WTC11 (cell line): ENCODE results near the gene KRT10. TPM values are rescaled to one million over a fixed set of nuclear protein-coding genes. Genes with fewer than 3 reads are reported as not detected.

Source experiments
- ATAC-seq: fragments of 200-7000 bp; cut with Tn5 transposase; 2 replicates; pipeline ENCODE4 v1.10.0; 2021; ENCODE audit warnings: mild to moderate bottlenecking, moderate library complexity
- CTCF ChIA-PET: fragments of 300-600 bp; sonication (Branson Sonifier 250); formaldehyde crosslinking; loops from one replicate; lab custom pipeline; 2021; ENCODE audit warnings: antibody characterized with exemption; lab: Charles Lee
- POLR2A ChIA-PET: fragments of 350-600 bp; sonication (Branson Sonifier 250); formaldehyde crosslinking; loops from one replicate; lab custom pipeline; 2021; ENCODE audit warnings: antibody characterized with exemption; lab: Charles Lee
- DNase-seq: peaks from one replicate; pipeline ENCODE4 v3.0.0; 2021; ENCODE audit warnings: low spot score
- H3K27ac Mint-ChIP-seq: 2 replicates; pipeline ENCODE4 v1.8.0; 2021; ENCODE audit warnings: mixed read lengths
- H3K27me3 Mint-ChIP-seq: 2 replicates; pipeline ENCODE4 v1.8.0; 2021; ENCODE audit warnings: low read depth, mild to moderate bottlenecking, moderate library complexity, mixed read lengths
- H3K36me3 Mint-ChIP-seq: 2 replicates; pipeline ENCODE4 v1.8.0; 2021; ENCODE audit warnings: mixed read lengths
- H3K4me1 Mint-ChIP-seq: 2 replicates; pipeline ENCODE4 v1.8.0; 2022; ENCODE audit warnings: mixed read lengths
- H3K4me3 Mint-ChIP-seq: 2 replicates; pipeline ENCODE4 v1.8.0; 2021; ENCODE audit warnings: mild to moderate bottlenecking, moderate library complexity, mixed read lengths
- H3K9me3 Mint-ChIP-seq: 2 replicates; pipeline ENCODE4 v1.8.0; 2021; ENCODE audit warnings: mixed read lengths
- AFF4 ChIP-seq: sonication (generic); formaldehyde crosslinking; IDR thresholded peaks from 2 replicates; pipeline ENCODE4 v1.8.1; 2023; ENCODE audit warnings: mild to moderate bottlenecking, missing genetic modification reagents, borderline replicate concordance
- CBFB ChIP-seq: sonication (generic); formaldehyde crosslinking; IDR thresholded peaks from 2 replicates; pipeline ENCODE4 v1.8.1; 2022; ENCODE audit warnings: mild to moderate bottlenecking, low read depth, missing genetic modification reagents
- CDX4 ChIP-seq: fragments of 250-450 bp; sonication (Bioruptor Pico); IDR thresholded peaks from 2 replicates; pipeline ENCODE4 v1.9.0; 2021; ENCODE audit warnings: moderate library complexity, mild to moderate bottlenecking, inconsistent platforms, borderline replicate concordance
- ETV6 ChIP-seq: sonication (generic); formaldehyde crosslinking; IDR thresholded peaks from 2 replicates; pipeline ENCODE4 v1.8.1; 2022; ENCODE audit warnings: mild to moderate bottlenecking, missing genetic modification reagents
- FOXP1 ChIP-seq: sonication (generic); formaldehyde crosslinking; IDR thresholded peaks from 2 replicates; pipeline ENCODE4 v1.8.0; 2022; ENCODE audit warnings: missing genetic modification reagents, mild to moderate bottlenecking, moderate library complexity, borderline replicate concordance
- NFE2L1 ChIP-seq: sonication (generic); formaldehyde crosslinking; IDR thresholded peaks from 2 replicates; pipeline ENCODE4 v1.8.1; 2023; ENCODE audit warnings: missing genetic modification reagents
- NFYB ChIP-seq: sonication (generic); formaldehyde crosslinking; conservative IDR thresholded peaks from 2 replicates; pipeline ENCODE4 v1.8.0; 2022; ENCODE audit warnings: low read depth, missing genetic modification reagents
- NR3C1 ChIP-seq: sonication (generic); formaldehyde crosslinking; conservative IDR thresholded peaks from 2 replicates; pipeline ENCODE4 v1.8.1; 2023; ENCODE audit warnings: low read depth, mild to moderate bottlenecking, missing genetic modification reagents
- PRDM15 ChIP-seq: sonication (generic); formaldehyde crosslinking; IDR thresholded peaks from 2 replicates; pipeline ENCODE4 v1.8.0; 2022; ENCODE audit warnings: missing genetic modification reagents
- SOX15 ChIP-seq: fragments of 250-450 bp; sonication (Bioruptor Pico); IDR thresholded peaks from 2 replicates; pipeline ENCODE4 v1.9.0; 2021; ENCODE audit warnings: mild to moderate bottlenecking
- SP1 ChIP-seq: sonication (generic); formaldehyde crosslinking; conservative IDR thresholded peaks from 2 replicates; pipeline ENCODE4 v1.8.1; 2022; ENCODE audit warnings: missing genetic modification reagents
- TEAD1 ChIP-seq: sonication (generic); formaldehyde crosslinking; IDR thresholded peaks from 2 replicates; pipeline ENCODE4 v1.8.0; 2022; ENCODE audit warnings: mild to moderate bottlenecking, missing genetic modification reagents
- TP53 ChIP-seq: sonication (generic); formaldehyde crosslinking; IDR thresholded peaks from 2 replicates; pipeline ENCODE4 v1.8.1; 2023; ENCODE audit warnings: mild to moderate bottlenecking, missing genetic modification reagents
- USF1 ChIP-seq: sonication (generic); formaldehyde crosslinking; IDR thresholded peaks from 2 replicates; pipeline ENCODE4 v1.8.0; 2022; ENCODE audit warnings: mild to moderate bottlenecking, missing genetic modification reagents
- USF2 ChIP-seq: sonication (generic); formaldehyde crosslinking; IDR thresholded peaks from 2 replicates; pipeline ENCODE4 v1.8.1; 2023; ENCODE audit warnings: mild to moderate bottlenecking, missing genetic modification reagents, moderate library complexity
- ZNF317 ChIP-seq: sonication (generic); formaldehyde crosslinking; IDR thresholded peaks from 2 replicates; pipeline ENCODE4 v1.8.1; 2023; ENCODE audit warnings: low read depth, mild to moderate bottlenecking, moderate library complexity, missing genetic modification reagents, borderline replicate concordance
- ZNF532 ChIP-seq: fragments of 250-450 bp; sonication (Bioruptor Pico); IDR thresholded peaks from 2 replicates; pipeline ENCODE4 v1.9.0; 2021; ENCODE audit warnings: mild to moderate bottlenecking, borderline replicate concordance
- total RNA-seq: library from RNA; stranded (reverse); gene quantifications from 3 replicates; pipeline ENCODE4 v1.2.3, GENCODE V29; 2021

Gene KRT10
- total RNA-seq, 1 experiment from 2014 or later, result 23.2 TPM

- no peak for TF ChIP-seq AFF4 (CRISPR knock-in tag)
- no peak for TF ChIP-seq ZNF317 (CRISPR knock-in tag)
- TF ChIP-seq USF2 (CRISPR knock-in tag), result no peak
- no peak for TF ChIP-seq USF1
- no peak for TF ChIP-seq NFE2L1
- no peak for TF ChIP-seq CDX4 (CRISPR knock-in tag)
- no peak for TF ChIP-seq FOXP1 (CRISPR knock-in tag)
Observed at GRCh38 chr17:40818343-40818732, 4.1 kb downstream of the KRT10 start (continued).

- Mint-ChIP-seq H3K4me1 (peaks cover 14% of the 10 kb centered on the region), H3K9me3 (no peaks in the 10 kb centered on the region), H3K27me3 (peaks cover 50% of the 10 kb centered on the region), H3K36me3 (peaks cover 13% of the 10 kb centered on the region), H3K27ac (no peak overlapping the region), H3K4me3 (peak overlapping the region; percentile 90)
- CTCF ChIA-PET, result no interaction called here
- ATAC-seq, result no peak
- POLR2A ChIA-PET, result no interaction called here
- no peak for DNase-seq
- TF ChIP-seq CBFB (no peak), TEAD1 (CRISPR knock-in tag) (no peak), AFF4 (CRISPR knock-in tag) (no peak), ZNF532 (CRISPR knock-in tag) (no peak), TP53 (CRISPR knock-in tag) (no peak), ETV6 (no peak), NR3C1 (CRISPR knock-in tag) (no peak), SOX15 (CRISPR knock-in tag) (no peak), PRDM15 (CRISPR knock-in tag) (no peak), NFYB (CRISPR knock-in tag) (no peak), SP1 (no peak)
Observed at GRCh38 chr17:40817103-40817682, 5.2 kb downstream of the KRT10 start.
